Peyer's patch (tissue), 4 donors: ENCODE results near the gene C3orf38.

ENCODE experiments used
- POLR2A ChIP-seq, 2 donors: fragments of 450-650 bp; IDR thresholded peaks; one replicate each; pipeline ENCODE4 v1.5.1; 2017; ENCODE audit warnings: antibody characterized with exemption in 2 of 2, mild to moderate bottlenecking in 2 of 2, moderate library complexity in 2 of 2
- TF ChIP-seq, protein P1 (sequence below), 6 experiments: fragments of 450-650 bp in 4 of 6; fragments of 200-600 bp in 2 of 6; sonication (generic) in 1 of 6; IDR thresholded peaks; one replicate each; pipeline ENCODE4 v1.5.1; 2017 to 2019; ENCODE audit warnings: antibody characterized with exemption in 6 of 6, mild to moderate bottlenecking in 3 of 6, moderate library complexity in 1 of 6

DNA sequence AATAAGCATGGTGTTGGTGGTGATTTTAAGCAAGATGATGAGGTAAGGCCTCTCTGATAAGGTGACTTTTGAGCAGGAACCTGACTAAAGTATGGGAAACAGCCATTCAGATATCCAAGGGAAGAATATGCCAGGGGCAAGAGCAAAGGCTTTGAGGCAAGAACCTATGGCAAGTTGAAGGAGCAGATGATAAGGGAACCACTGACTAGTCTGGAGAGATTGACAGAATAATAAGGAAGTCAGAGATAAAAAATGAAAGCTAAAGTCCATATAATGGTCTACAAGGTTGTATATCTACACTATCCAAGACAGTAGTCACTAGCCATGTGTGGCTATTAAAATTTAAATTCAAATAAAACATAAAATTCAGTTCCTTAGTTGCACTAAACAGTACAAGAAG lies 2.5 kb upstream of the C3orf38 start:
- TF ChIP-seq, protein P1, sequence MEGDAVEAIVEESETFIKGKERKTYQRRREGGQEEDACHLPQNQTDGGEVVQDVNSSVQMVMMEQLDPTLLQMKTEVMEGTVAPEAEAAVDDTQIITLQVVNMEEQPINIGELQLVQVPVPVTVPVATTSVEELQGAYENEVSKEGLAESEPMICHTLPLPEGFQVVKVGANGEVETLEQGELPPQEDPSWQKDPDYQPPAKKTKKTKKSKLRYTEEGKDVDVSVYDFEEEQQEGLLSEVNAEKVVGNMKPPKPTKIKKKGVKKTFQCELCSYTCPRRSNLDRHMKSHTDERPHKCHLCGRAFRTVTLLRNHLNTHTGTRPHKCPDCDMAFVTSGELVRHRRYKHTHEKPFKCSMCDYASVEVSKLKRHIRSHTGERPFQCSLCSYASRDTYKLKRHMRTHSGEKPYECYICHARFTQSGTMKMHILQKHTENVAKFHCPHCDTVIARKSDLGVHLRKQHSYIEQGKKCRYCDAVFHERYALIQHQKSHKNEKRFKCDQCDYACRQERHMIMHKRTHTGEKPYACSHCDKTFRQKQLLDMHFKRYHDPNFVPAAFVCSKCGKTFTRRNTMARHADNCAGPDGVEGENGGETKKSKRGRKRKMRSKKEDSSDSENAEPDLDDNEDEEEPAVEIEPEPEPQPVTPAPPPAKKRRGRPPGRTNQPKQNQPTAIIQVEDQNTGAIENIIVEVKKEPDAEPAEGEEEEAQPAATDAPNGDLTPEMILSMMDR (IDR thresholded peaks at IDR 0.05): no peak
- no peak for TF ChIP-seq POLR2A (IDR thresholded peaks at IDR 0.05)
